A549 (cell line): Measurements from ENCODE around the gene USP4.

ENCODE experiments used
- CEBPB ChIP-seq, 2 experiments: fragments of >200 bp in 1 of 2; sonication (Bioruptor Twin) in 1 of 2; formaldehyde crosslinking in 1 of 2; IDR thresholded peaks; 2 replicates each; pipeline ENCODE4 v1.6.1; 2012 to 2016
- CTCF ChIP-seq: fragments of >200 bp; sonication (Bioruptor Twin); formaldehyde crosslinking; IDR thresholded peaks from 3 replicates; pipeline ENCODE4 v1.5.1; 2016
- HDAC2 ChIP-seq: fragments of 200-600 bp; sonication (generic); IDR thresholded peaks from 2 replicates; pipeline ENCODE4 v1.6.1; 2016
- JUN ChIP-seq, 2 experiments: fragments of >200 bp; sonication (Bioruptor Twin); formaldehyde crosslinking; IDR thresholded peaks; 2 replicates in 1 of 2; 3 replicates in 1 of 2; pipeline ENCODE4 v1.6.1; 2016 to 2017
- POLR2A ChIP-seq: IDR thresholded peaks from 2 replicates; pipeline ENCODE4 v1.6.1; 2012; ENCODE audit warnings: mild to moderate bottlenecking, low read length
- POLR2AphosphoS2 ChIP-seq: conservative IDR thresholded peaks from 2 replicates; pipeline ENCODE4 v1.6.1; 2012; ENCODE audit warnings: low read length, improper control_type of control experiment, inconsistent platforms
- RAD21 ChIP-seq, 2 experiments: fragments of >200 bp in 1 of 2; sonication (Bioruptor Twin) in 1 of 2; formaldehyde crosslinking in 1 of 2; IDR thresholded peaks in 1 of 2; conservative IDR thresholded peaks in 1 of 2; 2 replicates in 1 of 2; 3 replicates in 1 of 2; pipeline ENCODE4 v1.6.1; 2012 to 2018; ENCODE audit warnings: inconsistent platforms in 1 of 2
- RNF2 ChIP-seq: fragments of 200-600 bp; sonication (generic); IDR thresholded peaks from 2 replicates; pipeline ENCODE4 v1.6.1; 2016; ENCODE audit warnings: low read depth, mild to moderate bottlenecking, antibody characterized with exemption, moderate library complexity, borderline replicate concordance
- SMC3 ChIP-seq: fragments of >200 bp; sonication (Bioruptor Twin); formaldehyde crosslinking; IDR thresholded peaks from 3 replicates; pipeline ENCODE4 v1.6.1; 2018; ENCODE audit warnings: inconsistent platforms
- SREBF2 ChIP-seq: fragments of 450-650 bp; IDR thresholded peaks from 2 replicates; pipeline ENCODE4 v1.6.1; 2014; ENCODE audit warnings: mild to moderate bottlenecking, moderate library complexity
- TF ChIP-seq, protein P1 (sequence below): fragments of 200-600 bp; sonication (generic); IDR thresholded peaks from 2 replicates; pipeline ENCODE4 v1.6.1; 2016; ENCODE audit warnings: antibody characterized with exemption, mild to moderate bottlenecking, moderate library complexity
- TF ChIP-seq, protein P2 (sequence below): IDR thresholded peaks from 2 replicates; pipeline ENCODE4 v1.6.1; 2012

DNA sequence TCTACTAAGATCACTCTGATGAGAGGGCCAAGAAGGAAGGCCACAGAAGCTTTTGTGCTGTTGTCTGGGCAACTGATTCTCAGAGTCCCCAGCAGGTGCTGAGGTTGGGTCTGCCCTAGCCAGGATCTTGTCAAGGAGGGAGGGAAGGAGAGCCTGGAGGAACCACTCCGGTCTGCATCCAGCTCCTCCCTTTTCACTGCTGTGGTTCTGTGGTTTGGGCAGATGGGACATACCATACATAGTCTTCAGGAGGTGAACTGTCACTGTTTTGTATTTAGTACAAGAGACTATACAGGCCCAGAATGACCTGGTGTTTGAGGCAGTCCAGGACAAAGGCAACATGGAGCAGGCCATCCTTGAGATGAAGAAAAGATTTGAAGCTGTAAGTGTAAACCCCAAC lies 84.7 kb downstream of the USP4 start:
- no peak for TF ChIP-seq CTCF
- TF ChIP-seq SMC3, result no peak
- no peak for TF ChIP-seq CEBPB (IDR thresholded peaks at IDR 0.05)
- no peak for TF ChIP-seq JUN (IDR thresholded peaks at IDR 0.05)
- TF ChIP-seq, protein P1, sequence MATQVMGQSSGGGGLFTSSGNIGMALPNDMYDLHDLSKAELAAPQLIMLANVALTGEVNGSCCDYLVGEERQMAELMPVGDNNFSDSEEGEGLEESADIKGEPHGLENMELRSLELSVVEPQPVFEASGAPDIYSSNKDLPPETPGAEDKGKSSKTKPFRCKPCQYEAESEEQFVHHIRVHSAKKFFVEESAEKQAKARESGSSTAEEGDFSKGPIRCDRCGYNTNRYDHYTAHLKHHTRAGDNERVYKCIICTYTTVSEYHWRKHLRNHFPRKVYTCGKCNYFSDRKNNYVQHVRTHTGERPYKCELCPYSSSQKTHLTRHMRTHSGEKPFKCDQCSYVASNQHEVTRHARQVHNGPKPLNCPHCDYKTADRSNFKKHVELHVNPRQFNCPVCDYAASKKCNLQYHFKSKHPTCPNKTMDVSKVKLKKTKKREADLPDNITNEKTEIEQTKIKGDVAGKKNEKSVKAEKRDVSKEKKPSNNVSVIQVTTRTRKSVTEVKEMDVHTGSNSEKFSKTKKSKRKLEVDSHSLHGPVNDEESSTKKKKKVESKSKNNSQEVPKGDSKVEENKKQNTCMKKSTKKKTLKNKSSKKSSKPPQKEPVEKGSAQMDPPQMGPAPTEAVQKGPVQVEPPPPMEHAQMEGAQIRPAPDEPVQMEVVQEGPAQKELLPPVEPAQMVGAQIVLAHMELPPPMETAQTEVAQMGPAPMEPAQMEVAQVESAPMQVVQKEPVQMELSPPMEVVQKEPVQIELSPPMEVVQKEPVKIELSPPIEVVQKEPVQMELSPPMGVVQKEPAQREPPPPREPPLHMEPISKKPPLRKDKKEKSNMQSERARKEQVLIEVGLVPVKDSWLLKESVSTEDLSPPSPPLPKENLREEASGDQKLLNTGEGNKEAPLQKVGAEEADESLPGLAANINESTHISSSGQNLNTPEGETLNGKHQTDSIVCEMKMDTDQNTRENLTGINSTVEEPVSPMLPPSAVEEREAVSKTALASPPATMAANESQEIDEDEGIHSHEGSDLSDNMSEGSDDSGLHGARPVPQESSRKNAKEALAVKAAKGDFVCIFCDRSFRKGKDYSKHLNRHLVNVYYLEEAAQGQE, result no peak
- no peak for TF ChIP-seq RNF2
- TF ChIP-seq, protein P2, sequence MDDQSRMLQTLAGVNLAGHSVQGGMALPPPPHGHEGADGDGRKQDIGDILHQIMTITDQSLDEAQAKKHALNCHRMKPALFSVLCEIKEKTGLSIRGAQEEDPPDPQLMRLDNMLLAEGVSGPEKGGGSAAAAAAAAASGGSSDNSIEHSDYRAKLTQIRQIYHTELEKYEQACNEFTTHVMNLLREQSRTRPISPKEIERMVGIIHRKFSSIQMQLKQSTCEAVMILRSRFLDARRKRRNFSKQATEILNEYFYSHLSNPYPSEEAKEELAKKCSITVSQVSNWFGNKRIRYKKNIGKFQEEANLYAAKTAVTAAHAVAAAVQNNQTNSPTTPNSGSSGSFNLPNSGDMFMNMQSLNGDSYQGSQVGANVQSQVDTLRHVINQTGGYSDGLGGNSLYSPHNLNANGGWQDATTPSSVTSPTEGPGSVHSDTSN, result no peak
- TF ChIP-seq SREBF2, result no peak
- TF ChIP-seq POLR2AphosphoS2, result no peak
- TF ChIP-seq POLR2A, result no peak
- no peak for TF ChIP-seq RAD21 (conservative IDR thresholded peaks at IDR 0.05 in 1 of 2, IDR thresholded peaks at IDR 0.05 in 1 of 2)
- no peak for TF ChIP-seq HDAC2
